ENCODE results near the gene WBP1L. TPM values are rescaled to one million over a fixed set of nuclear protein-coding genes. Genes with fewer than 3 reads are reported as not detected.
A peak's percentile ranks its signal among the peaks of the same experiment; 100 is the strongest.
"Not testable (repeated sequence)": the region's sequence is repeated elsewhere in the genome, so short reads cannot be mapped to it uniquely, and the experiment has no call there.

Gene WBP1L
- total RNA-seq, 1 experiment from 2014 or later, result 25.7 TPM

DNA sequence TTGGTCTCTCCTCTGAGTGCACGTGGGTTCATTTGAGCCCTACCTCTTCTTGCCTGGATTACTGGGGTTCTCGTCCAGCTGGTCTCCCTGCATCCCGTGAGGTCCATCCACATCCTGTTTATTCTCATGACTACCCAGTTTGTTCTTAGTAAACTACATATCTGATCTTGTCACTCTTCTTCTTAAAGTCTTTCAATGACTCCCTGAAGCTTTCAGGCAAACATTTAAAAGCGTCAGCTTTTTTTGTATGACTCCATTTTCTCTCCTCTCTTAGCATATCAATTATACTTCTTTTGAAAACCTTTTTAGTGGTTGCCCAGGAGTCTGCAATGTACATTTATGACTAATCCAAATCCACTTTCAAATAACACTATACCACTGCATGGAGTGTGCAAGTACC, 21.8 kb upstream of the WBP1L start:
- DNase-seq (ENCODE audit: low read depth), result no peak

- DNase-seq (ENCODE audit: low read depth), result no peak
These were observed 19.8 kb upstream of the WBP1L start for GRCh38 chr10:102723989-102724388.

GRCh38 chr10:102726274-102726673, 17.5 kb upstream of the WBP1L start:
- DNase-seq (ENCODE audit: low read depth), result no peak

GRCh38 chr10:102727037-102727818, 16.5 kb upstream of the WBP1L start:
- no peak for DNase-seq (ENCODE audit: low read depth)

GRCh38 chr10:102729029-102730026, 14.4 kb upstream of the WBP1L start:
- peak; percentile 71 for DNase-seq (ENCODE audit: low read depth)

DNA sequence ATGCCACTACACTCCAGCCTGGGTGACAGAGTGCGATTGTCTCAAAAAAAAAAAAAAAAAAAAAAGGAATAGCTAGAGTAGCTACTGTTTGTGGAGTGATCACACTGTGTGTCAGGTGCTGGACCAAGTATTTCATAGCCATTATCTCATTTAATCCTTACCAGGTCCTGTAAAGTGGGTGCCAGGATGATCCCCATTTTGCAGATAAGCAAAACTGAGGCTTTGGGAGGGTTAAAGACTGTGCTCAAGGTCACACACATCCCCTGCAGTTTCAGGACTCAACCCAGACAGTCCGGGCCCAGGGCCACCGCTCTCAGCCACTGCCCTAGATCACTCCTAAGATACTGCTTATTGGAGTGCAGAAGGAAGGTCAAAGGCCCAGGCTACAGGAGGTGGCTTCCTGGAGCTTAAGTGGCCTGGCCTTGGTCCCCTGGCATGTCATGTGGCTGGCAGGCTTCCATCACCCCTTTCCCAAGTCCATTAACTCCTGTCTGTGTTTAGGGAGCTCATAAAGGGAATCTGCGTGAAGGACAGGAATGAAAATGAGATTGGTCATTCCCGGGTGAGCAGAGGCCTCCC, 12.4 kb upstream of the WBP1L start:
- DNase-seq (ENCODE audit: low read depth), result no peak

GRCh38 chr10:102732661-102733060, 11.1 kb upstream of the WBP1L start:
- DNase-seq (ENCODE audit: low read depth), result no peak

GRCh38 chr10:102735065-102735562, 8.6 kb upstream of the WBP1L start:
- no peak for DNase-seq (ENCODE audit: low read depth)

DNA sequence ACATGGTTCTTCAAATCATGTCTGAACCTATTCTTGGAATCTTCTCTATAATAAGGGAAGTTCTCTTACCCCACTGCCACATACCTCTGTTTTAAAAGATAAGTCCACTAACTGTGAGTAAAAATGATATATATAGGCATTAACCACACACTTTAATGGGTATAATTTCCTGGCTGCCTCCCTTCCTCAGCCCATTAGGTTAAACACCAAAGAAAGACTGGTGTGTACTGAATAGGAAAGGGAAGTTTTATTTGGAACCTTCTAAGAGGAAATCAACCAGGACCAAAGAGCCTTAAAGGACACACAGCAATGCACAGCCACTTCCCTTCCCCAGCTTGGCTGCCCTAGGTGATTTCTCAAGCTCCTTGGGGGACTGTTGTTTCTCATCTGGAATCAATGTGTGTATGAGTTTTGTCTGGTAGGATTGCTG, 5.0 kb upstream of the WBP1L start:
- no peak for DNase-seq (ENCODE audit: low read depth)

- no peak for DNase-seq (ENCODE audit: low read depth)
These were observed 3.5 kb upstream of the WBP1L start for GRCh38 chr10:102740229-102740628.

GRCh38 chr10:102741726-102742237, 2.0 kb upstream of the WBP1L start:
- DNase-seq (ENCODE audit: low read depth), result no peak

- DNase-seq (ENCODE audit: low read depth), result not testable (repeated sequence)
These were observed 1.4 kb upstream of the WBP1L start for GRCh38 chr10:102742313-102742712.

GRCh38 chr10:102743078-102743587, 615 bp upstream of the WBP1L start:
- no peak for DNase-seq (ENCODE audit: low read depth)

DNA sequence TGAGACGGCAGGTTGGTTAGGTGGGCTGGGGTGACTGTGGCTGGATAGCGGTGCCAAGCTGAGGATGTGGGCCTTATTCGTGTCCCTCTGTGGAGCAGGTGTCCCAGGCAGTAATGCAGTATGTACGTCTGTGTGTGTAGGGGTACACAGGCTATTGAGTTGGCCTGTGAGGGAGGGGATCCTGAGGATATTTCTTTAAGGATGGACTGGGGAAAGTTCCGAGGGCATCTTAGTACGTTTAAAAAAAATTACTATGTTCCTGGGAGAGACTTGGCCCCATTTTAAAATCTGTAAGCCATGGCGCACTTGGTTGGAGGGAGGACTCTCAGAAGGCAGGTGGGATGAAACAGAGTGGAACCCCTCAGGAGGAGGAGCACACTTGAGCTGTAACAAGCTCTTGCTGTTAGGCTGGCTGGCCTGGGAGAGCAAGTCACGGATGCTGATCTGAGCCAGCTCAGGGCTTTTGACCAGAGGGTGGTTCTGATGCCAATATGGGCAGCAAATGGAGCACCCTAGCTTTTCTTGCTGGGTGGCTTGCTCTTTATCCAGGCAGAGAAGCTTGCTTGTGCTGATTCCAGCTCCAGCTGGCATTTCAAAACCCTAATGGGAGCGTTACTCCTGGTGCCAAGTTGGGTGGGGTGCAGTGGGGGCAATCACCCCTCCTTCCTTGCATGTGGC, 765 bp downstream of the WBP1L start:
- DNase-seq (ENCODE audit: low read depth), result no peak

DNA sequence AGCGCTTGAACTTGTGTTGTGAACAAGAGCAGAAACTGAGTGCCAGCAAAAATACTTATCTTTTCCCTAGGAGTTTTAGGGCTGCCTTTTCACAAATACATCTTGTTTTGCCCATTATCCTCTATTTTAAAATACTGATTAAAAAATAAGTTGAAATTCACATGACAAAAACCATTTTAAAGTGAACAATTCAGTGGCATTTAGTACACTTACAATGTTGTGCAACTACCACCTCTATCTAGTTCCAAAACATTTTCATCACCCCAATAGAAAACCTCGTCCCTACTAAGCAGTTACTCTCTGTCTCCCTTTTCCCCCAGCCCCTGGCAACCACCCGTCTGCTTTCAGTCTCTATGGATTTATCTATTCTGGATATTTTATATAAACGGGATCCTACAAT, 1.4 kb downstream of the WBP1L start:
- no peak for DNase-seq (ENCODE audit: low read depth)

GRCh38 chr10:102752266-102752930, 8.7 kb downstream of the WBP1L start:
- DNase-seq (ENCODE audit: low read depth), result no peak

DNA sequence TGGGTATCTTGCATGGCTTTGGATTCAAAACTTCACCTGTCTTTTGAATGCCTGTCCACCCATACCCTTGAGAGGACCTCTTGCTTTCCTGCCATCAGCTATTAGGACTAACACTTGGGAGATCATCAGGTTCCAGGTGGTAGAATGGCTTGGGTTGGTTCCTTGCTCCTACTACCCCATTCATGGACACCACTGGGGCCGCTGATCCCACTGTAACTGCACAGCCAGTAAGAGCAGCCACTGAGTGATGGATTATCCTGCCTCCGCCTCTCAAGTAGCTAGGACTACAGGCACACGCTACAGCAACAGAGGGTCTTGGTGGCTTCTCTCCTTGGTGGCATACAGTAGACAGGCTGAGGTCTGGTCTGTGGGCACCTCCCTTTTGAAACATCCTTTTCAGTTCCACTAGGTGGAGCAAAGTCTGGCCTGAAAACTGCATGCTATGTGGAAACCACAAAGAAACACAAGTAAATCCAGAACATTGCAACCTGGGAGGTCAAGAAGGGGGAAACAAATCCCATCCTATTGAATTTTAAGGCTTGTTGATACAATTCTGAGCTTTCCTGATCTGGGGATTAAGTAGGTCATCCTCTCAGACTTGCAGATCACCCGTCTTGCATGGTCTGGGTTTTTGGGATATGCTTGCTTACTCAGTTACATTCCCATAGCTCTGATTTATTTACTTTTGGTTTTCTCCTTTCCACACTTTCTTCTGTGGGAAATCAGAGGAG, 9.4 kb downstream of the WBP1L start:
- DNase-seq (ENCODE audit: low read depth), result peak; percentile 48

DNA sequence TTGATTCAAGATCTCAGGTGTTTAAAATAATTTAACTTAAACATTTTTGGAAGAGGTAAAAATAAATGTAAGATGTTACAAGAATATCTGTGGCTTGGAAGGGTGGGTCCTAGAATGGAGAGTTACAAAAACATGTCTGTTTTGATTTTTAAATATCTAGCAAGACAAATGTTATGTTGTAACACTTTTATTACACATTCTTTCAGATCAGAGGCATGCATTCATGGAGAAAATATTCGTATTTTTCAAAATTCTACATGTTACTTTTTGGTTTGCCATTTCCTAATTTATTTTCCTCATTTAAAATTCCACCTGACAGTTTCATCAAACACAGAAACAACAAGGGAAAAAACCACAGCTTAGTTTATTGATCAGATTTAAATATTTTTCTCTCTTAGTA, 10.0 kb downstream of the WBP1L start:
- DNase-seq (ENCODE audit: low read depth), result no peak

DNA sequence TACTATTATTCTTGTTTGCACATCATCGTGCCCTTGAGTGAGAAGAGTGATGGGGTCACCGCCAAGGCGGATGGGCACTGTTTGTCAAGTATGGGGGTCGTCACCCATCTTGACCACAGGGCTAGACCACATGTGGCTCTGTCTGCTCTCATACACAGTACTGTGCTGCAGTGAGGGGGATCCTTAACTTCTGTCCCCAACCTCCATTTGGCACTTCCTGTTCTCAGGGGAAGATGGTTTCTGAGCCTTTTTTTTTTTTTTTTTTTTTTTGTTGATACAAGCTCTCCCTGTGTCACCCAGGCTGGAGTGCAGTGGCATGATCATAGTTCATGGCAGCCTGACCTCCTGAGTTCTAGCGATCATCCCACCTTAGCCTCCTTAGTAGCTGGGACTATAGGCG, 13.6 kb downstream of the WBP1L start:
- DNase-seq (ENCODE audit: low read depth), result no peak
